Neuronal stem cell (in vitro differentiated cells): ENCODE measurements around the gene VWA3A.
A peak's percentile ranks its signal among the peaks of the same experiment; 100 is the strongest.

Experiments
- DNase-seq: peaks from one replicate; pipeline ENCODE4 v3.0.0-alpha.2; 2013; ENCODE audit warnings: low spot score
- H2AFZ ChIP-seq: one replicate; pipeline ENCODE4 v1.6.1; 2013; ENCODE audit warnings: mild to moderate bottlenecking, low read length, inconsistent platforms
- H2AK5ac ChIP-seq: 2 replicates; pipeline ENCODE4 v1.6.1; 2013; ENCODE audit warnings: low read depth, mild to moderate bottlenecking, inconsistent platforms, low read length, moderate library complexity, mixed read lengths
- H2BK120ac ChIP-seq: 2 replicates; pipeline ENCODE4 v1.6.1; 2013; ENCODE audit warnings: low read depth, mild to moderate bottlenecking, inconsistent platforms, low read length, moderate library complexity, mixed read lengths
- H2BK12ac ChIP-seq: one replicate; pipeline ENCODE4 v1.6.1; 2013; ENCODE audit warnings: low read length, inconsistent platforms
- H2BK15ac ChIP-seq: 2 replicates; pipeline ENCODE4 v1.6.1; 2013; ENCODE audit warnings: mild to moderate bottlenecking, low read length, inconsistent platforms, mixed read lengths
- H2BK5ac ChIP-seq: one replicate; pipeline ENCODE4 v1.6.1; 2013; ENCODE audit warnings: inconsistent platforms, mild to moderate bottlenecking, low read length, moderate library complexity
- H3K14ac ChIP-seq: one replicate; pipeline ENCODE4 v1.6.1; 2013; ENCODE audit warnings: low read length, inconsistent platforms
- H3K18ac ChIP-seq: 2 replicates; pipeline ENCODE4 v1.6.1; 2013; ENCODE audit warnings: low read length, inconsistent platforms
- H3K23ac ChIP-seq: 2 replicates; pipeline ENCODE4 v1.6.1; 2013; ENCODE audit warnings: low read depth, mild to moderate bottlenecking, mixed read lengths, low read length, inconsistent platforms; ENCODE audit not compliant: poor library complexity
- H3K27ac ChIP-seq: replicated peaks from 3 replicates; pipeline ENCODE4 v1.5.1; 2013; ENCODE audit warnings: low read length, inconsistent platforms
- H3K27me3 ChIP-seq, 3 experiments: 2 replicates each; pipeline ENCODE4 v1.6.1; 2013; ENCODE audit warnings: low read length in 3 of 3, mild to moderate bottlenecking in 2 of 3, inconsistent platforms in 1 of 3, low read depth in 1 of 3, mixed read lengths in 1 of 3, moderate library complexity in 1 of 3; ENCODE audit not compliant: control insufficient read depth in 3 of 3, insufficient read depth in 3 of 3
- H3K36me3 ChIP-seq, 2 donors: replicated peaks in 1 of 2; 2 replicates each; pipeline ENCODE4 v1.6.1; 2013; ENCODE audit warnings: low read length in 2 of 2; ENCODE audit not compliant: control insufficient read depth in 2 of 2, insufficient read depth in 2 of 2
- H3K4ac ChIP-seq: 2 replicates; pipeline ENCODE4 v1.6.1; 2013; ENCODE audit warnings: inconsistent platforms, mild to moderate bottlenecking, low read length, moderate library complexity
- H3K4me1 ChIP-seq, 2 donors: 1 replicate in 1 of 2; 2 replicates in 1 of 2; pipeline ENCODE4 v1.6.1; 2013; ENCODE audit warnings: low read length in 2 of 2, low read depth in 1 of 2; ENCODE audit not compliant: control insufficient read depth in 2 of 2, insufficient read depth in 1 of 2
- H3K4me2 ChIP-seq: one replicate; pipeline ENCODE4 v1.6.1; 2013; ENCODE audit warnings: mild to moderate bottlenecking, low read length, inconsistent platforms; ENCODE audit not compliant: insufficient read depth, poor library complexity, severe bottlenecking
- H3K4me3 ChIP-seq, 2 donors: 2 replicates each; pipeline ENCODE4 v1.5.1; 2013; ENCODE audit warnings: low read length in 2 of 2, mild to moderate bottlenecking in 2 of 2, inconsistent platforms in 1 of 2, moderate library complexity in 1 of 2
- H3K79me1 ChIP-seq: one replicate; pipeline ENCODE4 v1.6.1; 2013; ENCODE audit warnings: low read depth, mild to moderate bottlenecking, inconsistent platforms, low read length, moderate library complexity
- H3K9ac ChIP-seq: one replicate; pipeline ENCODE4 v1.6.1; 2013; ENCODE audit warnings: mild to moderate bottlenecking, low read depth, low read length, inconsistent platforms; ENCODE audit not compliant: poor library complexity
- H3K9me3 ChIP-seq, 2 donors: replicated peaks in 1 of 2; 2 replicates each; pipeline versions ENCODE3 to v1.6.1; 2013; ENCODE audit warnings: low read length in 2 of 2, mild to moderate bottlenecking in 2 of 2, inconsistent platforms in 1 of 2, low read depth in 1 of 2, mixed read lengths in 1 of 2, moderate library complexity in 1 of 2; ENCODE audit not compliant: control insufficient read depth in 2 of 2, insufficient read depth in 1 of 2
- H4K8ac ChIP-seq: one replicate; pipeline ENCODE4 v1.6.1; 2013; ENCODE audit warnings: low read depth, mild to moderate bottlenecking, inconsistent platforms, low read length, moderate library complexity
- H4K91ac ChIP-seq: one replicate; pipeline ENCODE4 v1.6.1; 2013; ENCODE audit warnings: low read length, low read depth, mild to moderate bottlenecking, inconsistent platforms; ENCODE audit not compliant: poor library complexity
- WGBS, 2 donors: extraction: QIAGEN DNeasy Blood & Tissue Kit; methylation state at CpG; one replicate each; pipeline ENCODE4 v1.1.7; 2013; ENCODE audit warnings: missing lambda C conversion rate in 2 of 2, mixed read lengths in 1 of 2; ENCODE audit not compliant: insufficient read length in 2 of 2, insufficient replicate concordance in 1 of 2; ENCODE audit errors: extremely low coverage in 2 of 2; 5-methylcytosine and 5-hydroxymethylcytosine counted together

Gene VWA3A

DNA sequence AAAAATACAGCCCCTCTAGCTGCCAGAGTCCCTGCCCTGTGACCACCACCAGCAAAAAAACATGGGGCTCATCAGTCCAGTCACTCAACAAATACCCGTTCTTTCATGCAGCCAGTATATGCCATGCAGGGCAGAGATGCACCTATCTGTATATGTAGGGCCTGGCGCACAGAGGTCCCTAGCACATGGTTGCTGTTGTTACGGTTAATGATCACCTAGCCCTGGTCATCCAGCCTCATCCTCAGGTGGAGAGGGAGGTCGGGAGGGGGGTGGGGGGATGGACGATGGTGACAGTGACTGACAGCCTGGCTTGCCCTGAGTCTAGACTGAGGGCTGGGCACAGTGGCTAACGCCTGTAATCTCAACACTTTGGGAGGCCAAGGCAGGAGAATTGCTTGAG is 71.5 kb downstream of the VWA3A start:
- H3K4ac ChIP-seq: no peak overlapping the region
- H2BK5ac ChIP-seq: no peak overlapping the region
- H3K79me1 ChIP-seq: no peaks in the 10 kb centered on the region
- no peak overlapping the region for H4K8ac ChIP-seq
- H3K27ac ChIP-seq: no peak overlapping the region
- no peak overlapping the region for H3K4me2 ChIP-seq
- no peak for DNase-seq
- peak overlapping the region in 1 of 2 donors; percentile 28 for H3K4me3 ChIP-seq
- H3K27me3 ChIP-seq: peaks cover 0 to 50% (median 19%) of the 10 kb centered on the region in 3 experiments
- no peak overlapping the region for H3K9ac ChIP-seq
- H2BK15ac ChIP-seq: no peak overlapping the region
- no CpG with 5 or more reads among the region's 6 CpGs for WGBS, 2 donors
- H4K91ac ChIP-seq: no peak overlapping the region
- no peak overlapping the region for H3K23ac ChIP-seq
- H2AK5ac ChIP-seq: no peak overlapping the region
- no peak overlapping the region for H2BK120ac ChIP-seq
- peaks cover 0 to 2% of the 10 kb centered on the region in 2 donors for H3K9me3 ChIP-seq
- no peak overlapping the region for H3K18ac ChIP-seq
- no peak overlapping the region for H3K14ac ChIP-seq
- H3K36me3 ChIP-seq: no peaks in the 10 kb centered on the region
- H3K4me1 ChIP-seq: peaks cover 0 to 2% of the 10 kb centered on the region in 2 donors
- no peak overlapping the region for H2AFZ ChIP-seq
- H2BK12ac ChIP-seq: no peak overlapping the region

DNA sequence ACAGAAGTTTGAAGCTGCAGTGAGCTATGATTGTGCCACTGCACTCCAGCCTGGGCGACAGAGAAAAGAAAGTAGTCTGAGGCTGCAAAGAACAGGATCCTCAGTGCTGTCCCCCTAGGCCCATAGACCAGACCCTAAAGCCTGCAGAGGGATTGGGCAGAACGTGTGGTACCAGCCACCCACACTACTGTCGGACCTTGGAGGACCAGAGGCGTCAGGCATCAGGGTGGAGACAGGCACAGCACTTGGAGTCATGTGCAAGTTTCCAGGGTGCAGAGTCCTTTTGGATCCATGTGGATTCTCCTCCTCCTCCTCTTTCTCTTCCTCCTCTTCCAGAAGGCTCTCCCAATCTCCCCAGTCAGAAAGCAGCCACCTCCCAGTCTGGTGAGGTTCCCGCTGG is 72.1 kb downstream of the VWA3A start:
- Histone ChIP-seq H3K27me3 (peaks cover 0 to 50% (median 19%) of the 10 kb centered on the region in 3 experiments), H3K18ac (no peak overlapping the region), H4K91ac (no peak overlapping the region), H2AK5ac (no peak overlapping the region), H3K4me3 (no peak overlapping the region), H3K4ac (no peak overlapping the region), H3K14ac (no peak overlapping the region), H2BK120ac (no peak overlapping the region), H2BK5ac (no peak overlapping the region), H3K4me1 (peaks cover 0 to 2% of the 10 kb centered on the region in 2 donors), H3K23ac (no peak overlapping the region), H3K9ac (no peak overlapping the region), H2BK12ac (no peak overlapping the region), H3K9me3 (peaks cover 0 to 2% of the 10 kb centered on the region in 2 donors), H3K36me3 (no peaks in the 10 kb centered on the region), H2AFZ (no peak overlapping the region), H2BK15ac (no peak overlapping the region), H3K4me2 (no peak overlapping the region), H3K79me1 (no peaks in the 10 kb centered on the region), H4K8ac (no peak overlapping the region), H3K27ac (no peak overlapping the region)
- no CpG with 5 or more reads among the region's 5 CpGs for WGBS, 2 donors
- no peak for DNase-seq

DNA sequence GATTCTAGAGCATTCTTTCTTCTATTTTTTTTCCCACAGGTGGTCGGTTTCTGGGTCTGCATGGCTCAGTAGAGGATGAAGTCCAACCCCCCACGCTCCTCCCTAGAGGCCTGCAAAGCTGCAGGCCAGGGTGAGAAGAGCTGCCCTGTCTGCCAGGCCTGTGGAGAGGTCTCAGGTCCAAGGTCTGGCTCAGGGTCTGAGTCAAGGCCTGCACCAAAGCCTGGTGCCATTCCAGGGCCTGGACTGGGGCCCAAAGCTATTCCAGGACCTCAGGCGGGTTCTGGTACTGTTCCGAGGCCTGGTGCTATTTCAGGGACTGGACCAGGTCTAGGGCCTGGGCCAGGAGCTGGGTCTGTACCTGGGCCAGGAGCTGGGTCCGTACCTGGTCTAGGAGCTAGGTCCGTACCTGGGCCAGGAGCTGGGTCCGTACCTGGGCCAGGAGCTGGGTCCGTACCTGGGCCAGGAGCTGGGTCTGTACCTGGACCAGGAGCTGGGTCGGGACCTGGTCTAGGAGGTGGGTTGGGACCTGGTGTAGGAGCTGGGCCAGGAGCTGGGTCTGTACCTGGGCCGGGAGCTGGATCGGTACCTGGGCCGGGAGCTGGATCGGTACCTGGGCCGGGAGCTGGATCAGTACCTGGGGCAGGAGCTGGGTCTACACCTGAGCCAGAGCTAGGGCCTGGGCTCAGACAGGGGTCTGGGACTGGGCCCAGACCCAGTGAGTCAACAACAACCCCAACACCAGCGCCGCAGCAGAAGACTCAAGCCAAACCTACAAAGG is 73.4 kb downstream of the VWA3A start:
- no peak for DNase-seq
- no peak overlapping the region for H3K9ac ChIP-seq
- no peak overlapping the region for H3K23ac ChIP-seq
- no peak overlapping the region for H3K4me2 ChIP-seq
- H4K8ac ChIP-seq: no peak overlapping the region
- H3K14ac ChIP-seq: no peak overlapping the region
- H2BK120ac ChIP-seq: no peak overlapping the region
- H3K79me1 ChIP-seq: no peaks in the 10 kb centered on the region
- no peak overlapping the region for H4K91ac ChIP-seq
- peaks cover 0 to 2% of the 10 kb centered on the region in 2 donors for H3K9me3 ChIP-seq
- no peak overlapping the region for H2AK5ac ChIP-seq
- no CpG with 5 or more reads among the region's 16 CpGs for WGBS, 2 donors
- H2BK15ac ChIP-seq: no peak overlapping the region
- no peaks in the 10 kb centered on the region for H3K36me3 ChIP-seq
- H2AFZ ChIP-seq: no peak overlapping the region
- H2BK5ac ChIP-seq: no peak overlapping the region
- peak overlapping the region in 1 of 2 donors; percentile 50 for H3K4me3 ChIP-seq
- no peak overlapping the region for H2BK12ac ChIP-seq
- no peak overlapping the region for H3K4ac ChIP-seq
- H3K4me1 ChIP-seq: peaks cover 0 to 2% of the 10 kb centered on the region in 2 donors
- no peak overlapping the region for H3K18ac ChIP-seq
- peaks cover 0 to 38% (median 17%) of the 10 kb centered on the region in 3 experiments for H3K27me3 ChIP-seq
- no peak overlapping the region for H3K27ac ChIP-seq

DNA sequence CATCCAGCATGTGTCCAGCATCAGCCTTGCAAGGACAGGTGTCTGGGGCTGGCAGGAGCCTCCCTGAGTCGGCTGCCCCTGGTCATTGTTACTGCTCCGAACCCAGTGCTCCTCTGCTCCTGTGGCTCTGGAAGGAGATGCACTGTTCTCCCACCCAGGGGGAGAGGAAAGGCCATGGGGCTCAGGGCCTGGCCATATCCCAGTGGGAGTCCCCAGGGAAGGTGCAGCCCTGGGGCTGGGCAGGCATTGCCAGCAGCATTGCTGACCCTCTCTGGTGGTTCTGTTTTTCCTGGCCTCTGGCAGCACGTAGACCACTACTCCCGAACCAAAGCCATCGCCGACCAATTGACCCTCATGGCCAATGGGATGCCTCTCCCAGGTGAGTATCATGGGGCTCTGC is 79.6 kb downstream of the VWA3A start:
- no CpG with 5 or more reads among the region's 6 CpGs for WGBS, 2 donors
- no peak overlapping the region for H4K91ac ChIP-seq
- H2BK15ac ChIP-seq: no peak overlapping the region
- no peak for DNase-seq
- no peak overlapping the region for H2AK5ac ChIP-seq
- no peaks in the 10 kb centered on the region for H3K9me3 ChIP-seq
- no peak overlapping the region for H3K18ac ChIP-seq
- H3K27ac ChIP-seq: no peak overlapping the region
- no peak overlapping the region for H3K4me3 ChIP-seq
- H3K36me3 ChIP-seq: no peaks in the 10 kb centered on the region
- no peak overlapping the region for H3K4ac ChIP-seq
- no peak overlapping the region for H3K14ac ChIP-seq
- no peaks in the 10 kb centered on the region for H3K79me1 ChIP-seq
- peak overlapping the region; percentile 25 for H2BK12ac ChIP-seq
- no peaks in the 10 kb centered on the region for H3K4me1 ChIP-seq
- no peak overlapping the region for H3K4me2 ChIP-seq
- H2BK120ac ChIP-seq: no peak overlapping the region
- H3K27me3 ChIP-seq: peaks cover 0 to 2% (median 0%) of the 10 kb centered on the region in 3 experiments
- H4K8ac ChIP-seq: no peak overlapping the region
- no peak overlapping the region for H2AFZ ChIP-seq
- H3K23ac ChIP-seq: no peak overlapping the region
- H2BK5ac ChIP-seq: no peak overlapping the region
- no peak overlapping the region for H3K9ac ChIP-seq
